IMR-90 (cell line): ENCODE measurements around the gene ZNF232. TPM values are rescaled to one million over a fixed set of nuclear protein-coding genes. Genes with fewer than 3 reads are reported as not detected.

ENCODE experiments used
- ATAC-seq: fragments of 200-7000 bp; cut with Tn5 transposase; 2 replicates; pipeline ENCODE4 v1.9.1; 2020; ENCODE audit warnings: low read depth, mild to moderate bottlenecking, moderate library complexity
- BruUV-seq: library from RNA; stranded (reverse); fragments of 400-500 nt; replicated peaks from 2 replicates; lab custom pipeline; 2021; lab: Mats Ljungman, UMichigan
- CTCF ChIA-PET: fragments of 300-600 bp; formaldehyde crosslinking; extraction: SDS; loops from one replicate; lab custom pipeline; 2021; ENCODE audit warnings: antibody characterized with exemption; lab: Yijun Ruan, JAX
- POLR2A ChIA-PET: fragments of 300-600 bp; sonication (Branson Sonifier 250); formaldehyde crosslinking; loops from one replicate; lab custom pipeline; 2022; ENCODE audit warnings: antibody characterized with exemption; ENCODE audit not compliant: unreplicated experiment; lab: Charles Lee
- DNase-seq: peaks from one replicate; pipeline ENCODE4 v3.0.0; 2013
- H2AFZ ChIP-seq: replicated peaks from 2 replicates; pipeline ENCODE3; 2013; ENCODE audit warnings: low read length, mild to moderate bottlenecking; ENCODE audit not compliant: poor library complexity
- H2AK5ac ChIP-seq: 2 replicates; pipeline ENCODE4 v1.6.1; 2013; ENCODE audit warnings: low read depth, low read length, inconsistent platforms
- H2AK9ac ChIP-seq: replicated peaks from 2 replicates; pipeline ENCODE3; 2013; ENCODE audit warnings: mild to moderate bottlenecking, low read depth, low read length, moderate library complexity; ENCODE audit not compliant: poor library complexity
- H2BK120ac ChIP-seq: 2 replicates; pipeline ENCODE4 v1.6.1; 2013; ENCODE audit warnings: low read depth, low read length, inconsistent platforms
- H2BK15ac ChIP-seq: 3 replicates; pipeline ENCODE4 v1.6.1; 2013; ENCODE audit warnings: low read depth, low read length, inconsistent platforms
- H2BK20ac ChIP-seq: 2 replicates; pipeline ENCODE4 v1.6.1; 2013; ENCODE audit warnings: low read depth, mild to moderate bottlenecking, inconsistent platforms, low read length, moderate library complexity
- H2BK5ac ChIP-seq: 2 replicates; pipeline ENCODE4 v1.6.1; 2013; ENCODE audit warnings: mild to moderate bottlenecking, low read depth, low read length, inconsistent platforms; ENCODE audit not compliant: poor library complexity, severe bottlenecking
- H3K14ac ChIP-seq: replicated peaks from 2 replicates; pipeline ENCODE4 v1.6.1; 2013; ENCODE audit warnings: low read depth, low read length, inconsistent platforms
- H3K18ac ChIP-seq: 2 replicates; pipeline ENCODE4 v1.6.1; 2013; ENCODE audit warnings: low read depth, low read length, control low read depth
- H3K23ac ChIP-seq: 2 replicates; pipeline ENCODE4 v1.6.1; 2013; ENCODE audit warnings: low read depth, low read length, inconsistent platforms
- H3K27ac ChIP-seq: 2 replicates; pipeline ENCODE4 v1.5.1; 2013; ENCODE audit warnings: mild to moderate bottlenecking, control low read depth, low read length; ENCODE audit not compliant: insufficient read depth
- H3K27me3 ChIP-seq: 2 replicates; pipeline ENCODE4 v1.6.1; 2013; ENCODE audit warnings: low read length; ENCODE audit not compliant: control insufficient read depth, insufficient read depth
- H3K36me3 ChIP-seq: 2 replicates; pipeline ENCODE4 v1.6.1; 2013; ENCODE audit warnings: low read length, mixed read lengths; ENCODE audit not compliant: control insufficient read depth, insufficient read depth
- H3K4ac ChIP-seq: 2 replicates; pipeline ENCODE4 v1.6.1; 2013; ENCODE audit warnings: low read depth, low read length, inconsistent platforms
- H3K4me1 ChIP-seq: 2 replicates; pipeline ENCODE4 v1.6.1; 2013; ENCODE audit warnings: low read length, mixed read lengths; ENCODE audit not compliant: control insufficient read depth, insufficient read depth
- H3K4me2 ChIP-seq: 2 replicates; pipeline ENCODE4 v1.6.1; 2013; ENCODE audit warnings: low read depth, mild to moderate bottlenecking, control low read depth, low read length, moderate library complexity
- H3K4me3 ChIP-seq: 2 replicates; pipeline ENCODE4 v1.5.1; 2013; ENCODE audit warnings: low read depth, mild to moderate bottlenecking, control low read depth, low read length, moderate library complexity; ENCODE audit not compliant: insufficient read depth
- H3K56ac ChIP-seq: 2 replicates; pipeline ENCODE4 v1.6.1; 2013; ENCODE audit warnings: low read length, inconsistent platforms; ENCODE audit not compliant: insufficient read depth; ENCODE audit errors: extremely low read depth
- H3K79me1 ChIP-seq, 2 experiments: 2 replicates each; pipeline ENCODE4 v1.6.1; 2013; ENCODE audit warnings: low read length in 2 of 2, inconsistent platforms in 1 of 2, low read depth in 1 of 2
- H3K9ac ChIP-seq: 2 replicates; pipeline ENCODE4 v1.6.1; 2013; ENCODE audit warnings: low read depth, low read length, control low read depth
- H3K9me1 ChIP-seq: 2 replicates; pipeline ENCODE4 v1.6.1; 2013; ENCODE audit warnings: low read length, inconsistent platforms; ENCODE audit not compliant: insufficient read depth
- H3K9me3 ChIP-seq: 2 replicates; pipeline ENCODE4 v1.6.1; 2013; ENCODE audit warnings: low read length; ENCODE audit not compliant: control insufficient read depth, insufficient read depth
- H4K20me1 ChIP-seq: 2 replicates; pipeline ENCODE4 v1.6.1; 2013; ENCODE audit warnings: low read length, inconsistent platforms; ENCODE audit not compliant: insufficient read depth
- H4K5ac ChIP-seq: 2 replicates; pipeline ENCODE4 v1.6.1; 2013; ENCODE audit warnings: mild to moderate bottlenecking, low read depth, low read length, control low read depth
- H4K8ac ChIP-seq, 2 experiments: 2 replicates each; pipeline ENCODE4 v1.6.1; 2013; ENCODE audit warnings: low read depth in 2 of 2, low read length in 2 of 2, control low read depth in 1 of 2, inconsistent platforms in 1 of 2
- H4K91ac ChIP-seq: 2 replicates; pipeline ENCODE4 v1.6.1; 2013; ENCODE audit warnings: low read depth, low read length, inconsistent platforms; ENCODE audit not compliant: insufficient read depth
- CEBPB ChIP-seq: IDR thresholded peaks from 2 replicates; pipeline ENCODE4 v1.6.1; 2012; ENCODE audit warnings: low read depth, low read length, improper control_type of control experiment
- CHD1 ChIP-seq: IDR thresholded peaks from 2 replicates; pipeline ENCODE4 v1.6.1; 2012; ENCODE audit warnings: low read depth, low read length, improper control_type of control experiment
- FOS ChIP-seq: fragments of 150-350 bp; IDR thresholded peaks from 2 replicates; pipeline ENCODE4 v1.6.1; 2016; ENCODE audit warnings: low read depth, low read length
- MAFK ChIP-seq: IDR thresholded peaks from 2 replicates; pipeline ENCODE4 v1.6.1; 2012; ENCODE audit warnings: low read depth, low read length, improper control_type of control experiment
- NFE2L2 ChIP-seq: fragments of 150-350 bp; IDR thresholded peaks from 2 replicates; pipeline ENCODE4 v1.6.1; 2016; ENCODE audit warnings: low read depth, mild to moderate bottlenecking, low read length
- POLR2A ChIP-seq: IDR thresholded peaks from 2 replicates; pipeline ENCODE4 v1.6.1; 2012; ENCODE audit warnings: mild to moderate bottlenecking, low read depth, low read length
- RAD21 ChIP-seq: IDR thresholded peaks from 2 replicates; pipeline ENCODE4 v1.6.1; 2012; ENCODE audit warnings: low read length, improper control_type of control experiment
- RCOR1 ChIP-seq: IDR thresholded peaks from 2 replicates; pipeline ENCODE4 v1.6.1; 2012; ENCODE audit warnings: mild to moderate bottlenecking, low read length, improper control_type of control experiment; ENCODE audit not compliant: insufficient replicate concordance
- RFX5 ChIP-seq: IDR thresholded peaks from 2 replicates; pipeline ENCODE4 v1.8.0; 2012; ENCODE audit warnings: low read depth, mild to moderate bottlenecking, low read length, moderate library complexity
- SMC3 ChIP-seq: fragments of 150-350 bp; IDR thresholded peaks from 2 replicates; pipeline ENCODE4 v1.6.1; 2016; ENCODE audit warnings: low read depth, mild to moderate bottlenecking, antibody characterized with exemption, low read length, moderate library complexity
- USF2 ChIP-seq: fragments of 150-350 bp; IDR thresholded peaks from 2 replicates; pipeline ENCODE4 v1.6.1; 2017; ENCODE audit warnings: mild to moderate bottlenecking, antibody characterized with exemption, low read length, low read depth
- WGBS, 2 experiments: methylation state at CpG; one replicate each; pipeline versions ENCODE4 v1.1.5 to v1.1.7; 2013; ENCODE audit warnings: missing lambda C conversion rate in 2 of 2; ENCODE audit not compliant: insufficient read length in 1 of 2; ENCODE audit errors: extremely low coverage in 2 of 2; 5-methylcytosine and 5-hydroxymethylcytosine counted together
- dilution Hi-C: fragments of 300-500 bp; cut with HindIII; formaldehyde crosslinking; loops from one replicate; pipeline ENCODE4 v1.14.3; 2018; ENCODE audit warnings: low sequenced_read_pairs; ENCODE audit not compliant: unreplicated experiment
- in situ Hi-C: fragments of 300-500 bp; cut with MboI; formaldehyde crosslinking; loops from 3 replicates; pipeline ENCODE4 v1.14.3; 2019; ENCODE audit warnings: low sequenced_read_pairs, inconsistent platforms, mixed read lengths
- intact Hi-C: fragments of 100-400 bp; cut with micrococcal nuclease; formaldehyde crosslinking; loops from 2 replicates; pipeline ENCODE4 v1.10.0; 2022
- polyA plus RNA-seq, 3 experiments: library from polyadenylated mRNA; depleted of rRNA; stranded (reverse); fragments of >200 nt; gene quantifications; 2 replicates each; pipeline ENCODE4 v1.2.3, GENCODE V29; 2012; ENCODE audit warnings: low replicate concordance in 1 of 3
- total RNA-seq: library from RNA; depleted of rRNA; stranded (reverse); fragments of >200 nt; gene quantifications from 2 replicates; pipeline ENCODE4 v1.2.3, GENCODE V29; 2012

Gene ZNF232
- total and polyA plus RNA-seq, 2 of the 4 experiments (the other 2 are of a cell fraction): 3.2 to 6.5 TPM

- Histone ChIP-seq H2AK9ac (no peak overlapping the region), H3K36me3 (no peaks in the 10 kb centered on the region), H4K20me1 (no peaks in the 10 kb centered on the region), H2BK15ac (no peak overlapping the region), H2AFZ (no peak overlapping the region), H4K8ac (no peak overlapping the region), H2BK20ac (no peak overlapping the region), H3K9me3 (no peaks in the 10 kb centered on the region), H3K9ac (no peak overlapping the region), H2AK5ac (no peak overlapping the region), H3K4me2 (no peak overlapping the region), H3K14ac (no peak overlapping the region), H2BK5ac (no peak overlapping the region), H4K91ac (no peak overlapping the region), H3K79me1 (no peaks in the 10 kb centered on the region), H3K18ac (no peak overlapping the region), H3K4me1 (no peaks in the 10 kb centered on the region), H3K23ac (no peak overlapping the region), H3K9me1 (no peaks in the 10 kb centered on the region), H3K4ac (no peak overlapping the region), H3K27me3 (peaks cover 4% of the 10 kb centered on the region), H2BK120ac (no peak overlapping the region), H3K27ac (no peak overlapping the region), H3K4me3 (no peak overlapping the region), H4K5ac (no peak overlapping the region), H3K56ac (no peak overlapping the region)
- no TSS peak for BruUV-seq
- in situ Hi-C loops (no loop called here), intact Hi-C loops (no loop called here), dilution Hi-C loops (no loop called here)
- CTCF ChIA-PET: no interaction called here
- ATAC-seq (no peak), DNase-seq (no peak)
- POLR2A ChIA-PET: no interaction called here
- 72% methylated on average over 7 of the region's 14 CpGs; no CpG with 5 or more reads in 1 of the 2 experiments for WGBS, 2 experiments
- TF ChIP-seq CHD1 (no peak), RFX5 (no peak), FOS (no peak), NFE2L2 (no peak), MAFK (no peak), RCOR1 (no peak), CEBPB (no peak), RAD21 (no peak), POLR2A (no peak), USF2 (no peak), SMC3 (no peak)
These were observed 24.3 kb upstream of the ZNF232 start for GRCh38 chr17:5135726-5136579.
